Keratinocyte (primary cell): Measurements from ENCODE around the gene FAF2.

Experiments used
- EZH2 ChIP-seq: IDR thresholded peaks from one replicate; pipeline ENCODE4 v1.6.1; 2012; ENCODE audit warnings: inconsistent platforms, mild to moderate bottlenecking, low read length, moderate library complexity
- TF ChIP-seq, protein P1 (sequence below), 3 experiments: IDR thresholded peaks in 1 of 3; conservative IDR thresholded peaks in 1 of 3; optimal IDR thresholded peaks in 1 of 3; 2 replicates in 2 of 3; 3 replicates in 1 of 3; pipeline versions ENCODE3 to v1.5.1; 2011; ENCODE audit warnings: low read length in 3 of 3, mild to moderate bottlenecking in 3 of 3, moderate library complexity in 2 of 3, control low read depth in 1 of 3, inconsistent platforms in 1 of 3; ENCODE audit not compliant: insufficient read depth in 2 of 3; ENCODE audit errors: extremely low read depth in 1 of 3

- TF ChIP-seq, protein P1, sequence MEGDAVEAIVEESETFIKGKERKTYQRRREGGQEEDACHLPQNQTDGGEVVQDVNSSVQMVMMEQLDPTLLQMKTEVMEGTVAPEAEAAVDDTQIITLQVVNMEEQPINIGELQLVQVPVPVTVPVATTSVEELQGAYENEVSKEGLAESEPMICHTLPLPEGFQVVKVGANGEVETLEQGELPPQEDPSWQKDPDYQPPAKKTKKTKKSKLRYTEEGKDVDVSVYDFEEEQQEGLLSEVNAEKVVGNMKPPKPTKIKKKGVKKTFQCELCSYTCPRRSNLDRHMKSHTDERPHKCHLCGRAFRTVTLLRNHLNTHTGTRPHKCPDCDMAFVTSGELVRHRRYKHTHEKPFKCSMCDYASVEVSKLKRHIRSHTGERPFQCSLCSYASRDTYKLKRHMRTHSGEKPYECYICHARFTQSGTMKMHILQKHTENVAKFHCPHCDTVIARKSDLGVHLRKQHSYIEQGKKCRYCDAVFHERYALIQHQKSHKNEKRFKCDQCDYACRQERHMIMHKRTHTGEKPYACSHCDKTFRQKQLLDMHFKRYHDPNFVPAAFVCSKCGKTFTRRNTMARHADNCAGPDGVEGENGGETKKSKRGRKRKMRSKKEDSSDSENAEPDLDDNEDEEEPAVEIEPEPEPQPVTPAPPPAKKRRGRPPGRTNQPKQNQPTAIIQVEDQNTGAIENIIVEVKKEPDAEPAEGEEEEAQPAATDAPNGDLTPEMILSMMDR (optimal IDR thresholded peaks at IDR 0.05 in 1 of 3, IDR thresholded peaks at IDR 0.05 in 1 of 3, conservative IDR thresholded peaks at IDR 0.05 in 1 of 3; ENCODE audit: extremely low read depth in 1 of 3, insufficient read depth in 2 of 3, low read length in 3 of 3) = peak in 1 of 3 experiments; percentile 5
- TF ChIP-seq EZH2 = no peak
Measured at GRCh38 chr5:176400382-176401156, 47.6 kb upstream of the FAF2 start.
